T-helper 1 cell (primary cell): ENCODE results near the gene THAP6.
"Not testable (repeated sequence)": the region's sequence is repeated elsewhere in the genome, so short reads cannot be mapped to it uniquely, and the experiment has no call there.

ENCODE experiments used
- DNase-seq, 5 donors: peaks; one replicate each; pipeline ENCODE4 v3.0.0-alpha.2; 2012 to 2020

The THAP6 gene

DNA sequence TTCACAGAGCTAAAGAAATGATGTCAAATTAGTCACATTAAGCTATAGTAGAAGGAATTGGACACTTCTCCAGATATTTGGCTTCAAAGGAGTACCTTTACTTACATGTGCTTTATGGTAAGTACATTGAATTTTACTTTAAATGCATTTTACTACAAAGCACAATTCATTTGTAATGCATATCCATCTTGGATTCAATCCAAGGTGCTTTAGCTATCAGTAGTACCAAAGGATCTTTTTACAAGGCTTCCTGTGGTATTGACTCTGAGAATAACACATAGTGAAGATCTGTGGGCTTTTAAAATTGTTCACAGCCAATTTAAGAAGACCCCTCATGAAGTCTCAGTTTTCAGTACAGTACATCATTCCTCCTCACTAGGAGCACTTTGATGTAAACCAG, 13.2 kb downstream of the THAP6 start:
- DNase-seq = no peak

DNA sequence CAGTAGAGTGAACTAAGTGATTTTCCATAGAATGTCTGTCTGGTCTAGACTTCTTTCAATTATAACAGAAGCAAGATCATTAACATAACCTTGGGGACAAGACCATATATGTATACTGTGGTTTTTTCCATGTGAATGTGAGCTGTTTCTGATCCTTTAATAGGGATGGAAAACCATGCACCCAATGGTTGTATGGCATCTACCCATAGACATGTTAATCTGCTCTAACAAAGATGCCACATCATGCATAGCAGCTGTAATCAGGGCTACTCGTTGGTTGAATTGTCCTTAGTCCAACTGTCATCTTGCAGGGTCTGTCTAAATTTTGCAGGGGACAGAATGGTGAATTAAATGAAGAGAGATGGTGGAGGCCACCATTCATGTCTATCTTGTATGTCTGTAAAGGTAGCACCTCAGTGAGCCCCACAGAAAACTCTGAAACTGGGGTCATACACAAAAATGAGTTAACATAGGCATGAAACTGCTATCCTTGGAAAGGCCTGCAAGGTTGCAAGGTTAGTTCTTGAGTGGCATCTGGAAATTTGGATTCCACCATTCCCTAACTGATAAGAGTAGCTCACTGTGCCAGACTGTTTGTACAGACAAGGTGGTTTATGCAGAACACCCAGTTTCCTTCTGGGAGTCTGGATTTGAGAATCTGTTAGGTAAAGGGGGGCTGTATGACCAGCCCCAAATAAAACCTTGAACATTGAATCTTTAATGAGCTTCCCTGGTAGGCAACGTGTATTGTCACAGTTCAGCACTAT, 16.5 kb downstream of the THAP6 start:
- DNase-seq = no peak

DNA sequence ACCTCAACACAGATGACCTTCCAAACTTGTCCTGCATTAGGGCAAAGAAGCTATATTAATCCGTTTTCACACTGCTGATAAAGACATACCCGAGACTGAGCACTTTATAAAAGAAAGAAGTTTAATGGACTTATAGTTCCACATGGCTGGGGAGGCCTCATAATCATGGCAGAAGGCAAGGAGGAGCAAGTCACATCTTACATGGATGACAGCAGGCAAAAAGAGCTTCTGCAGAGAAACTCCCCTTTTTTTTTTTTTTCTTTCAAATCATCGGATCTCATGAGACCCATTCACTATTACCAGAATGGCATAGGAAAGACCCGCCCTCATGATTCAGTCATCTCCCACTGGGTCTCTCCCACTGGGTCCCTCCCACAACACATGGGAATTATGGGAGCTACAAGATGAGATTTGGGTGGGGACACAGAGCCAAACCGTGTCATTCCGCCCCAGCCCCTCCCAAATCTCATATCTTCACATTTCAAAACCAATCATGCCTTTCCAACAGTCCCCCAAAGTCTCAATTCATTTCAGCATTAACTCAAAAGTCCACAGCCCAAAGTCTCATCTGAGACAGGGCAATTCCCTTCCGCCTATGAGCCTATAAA, 17.4 kb downstream of the THAP6 start:
- not testable (repeated sequence) for DNase-seq

DNA sequence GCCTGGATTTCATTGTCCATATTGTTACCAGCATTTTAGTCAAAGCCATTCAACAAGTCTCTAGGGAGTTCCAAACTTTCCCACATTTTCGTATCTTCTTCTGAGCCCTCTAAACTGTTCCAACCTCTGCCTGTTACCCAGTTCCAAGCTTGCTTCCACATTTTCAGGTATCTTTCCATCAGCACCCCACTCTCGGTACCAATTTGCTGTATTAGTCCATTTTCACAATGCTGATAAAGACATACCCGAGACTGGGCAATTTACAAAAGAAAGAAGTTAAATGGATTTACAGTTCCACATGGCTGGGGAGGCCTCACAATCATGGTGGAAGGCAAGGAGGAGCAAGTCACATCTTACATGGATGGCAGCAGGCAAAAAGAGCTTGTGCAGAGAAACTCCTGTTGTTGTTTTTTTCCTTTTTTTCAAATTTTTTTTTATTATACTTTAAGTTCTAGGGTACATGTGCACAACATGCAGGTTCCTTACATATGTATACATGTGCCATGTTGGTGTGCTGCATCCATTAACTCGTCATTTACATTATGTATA, 19.1 kb downstream of the THAP6 start:
- not testable (repeated sequence) for DNase-seq

DNA sequence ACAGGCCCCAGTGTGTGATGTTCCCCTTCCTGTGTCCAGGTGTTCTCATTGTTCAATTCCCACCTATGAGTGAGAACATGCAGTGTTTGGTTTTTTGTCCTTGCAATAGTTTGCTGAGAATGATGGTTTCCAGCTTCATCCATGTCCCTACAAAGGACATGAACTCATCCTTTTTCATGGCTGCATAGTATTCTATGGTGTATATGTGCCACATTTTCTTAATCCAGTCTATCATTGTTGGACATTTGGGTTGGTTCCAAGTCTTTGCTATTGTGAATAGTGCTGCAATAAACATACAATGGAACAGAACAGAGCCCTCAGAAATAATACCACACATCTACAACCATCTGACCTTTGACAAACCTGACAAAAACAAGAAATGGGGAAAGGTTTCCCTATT, 19.7 kb downstream of the THAP6 start:
- not testable (repeated sequence) for DNase-seq

DNA sequence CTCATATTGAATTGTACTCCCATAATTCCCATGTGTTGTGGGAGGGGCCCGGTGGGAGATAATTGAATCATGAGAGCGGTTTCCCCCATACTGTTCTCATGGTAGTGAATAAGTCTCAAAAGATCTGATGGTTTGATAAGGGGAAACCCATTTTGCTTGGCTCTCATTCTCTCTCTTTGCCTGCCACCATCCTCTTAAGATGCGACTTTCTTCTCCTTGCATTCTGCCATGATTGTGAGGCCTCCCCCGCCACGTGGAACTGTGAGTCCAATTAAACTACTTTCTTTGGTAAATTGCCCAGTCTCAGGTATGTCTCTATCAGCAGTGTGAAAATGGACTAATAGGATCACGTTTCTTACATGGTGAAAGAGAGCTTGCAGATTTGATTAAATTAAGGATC, 23.0 kb downstream of the THAP6 start:
- not testable (repeated sequence) for DNase-seq

DNA sequence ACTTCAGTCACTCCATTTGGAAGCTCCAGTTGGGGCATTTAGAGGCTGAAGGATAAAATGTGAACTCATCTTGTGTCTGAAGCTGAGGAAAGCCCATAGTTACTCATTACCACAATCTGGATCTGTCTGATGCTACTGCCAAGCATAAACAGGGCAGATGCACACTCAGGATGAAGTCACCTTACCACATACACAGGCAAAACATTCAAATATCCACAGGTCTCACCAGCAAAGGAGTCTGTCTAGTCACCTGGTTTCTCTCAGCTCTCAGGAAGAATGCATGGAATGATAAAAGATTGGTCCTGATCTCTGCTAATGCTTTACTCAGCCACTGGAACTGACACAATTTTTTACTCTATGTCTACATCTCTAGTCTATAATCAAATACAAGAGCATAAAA, 28.6 kb downstream of the THAP6 start:
- DNase-seq = no peak

DNA sequence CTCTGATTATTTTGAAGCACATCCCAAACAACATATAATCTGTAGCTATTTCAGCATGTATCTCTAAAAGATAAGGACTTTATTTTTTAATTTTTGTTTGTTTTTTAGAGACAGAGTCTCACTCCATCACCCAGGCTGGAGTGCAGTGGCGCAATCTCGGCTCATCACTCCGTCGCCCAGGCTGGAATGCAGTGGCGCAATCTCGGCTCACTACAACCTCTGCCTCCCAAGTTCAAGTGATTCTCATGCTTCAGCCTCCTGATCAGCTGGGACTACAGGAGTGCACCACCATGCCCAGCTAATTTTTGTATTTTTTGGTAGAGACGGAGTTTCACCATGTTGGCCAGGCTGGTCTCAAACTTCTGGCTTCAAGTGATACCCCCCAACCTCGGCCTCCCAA, 29.9 kb downstream of the THAP6 start:
- not testable (repeated sequence) for DNase-seq

DNA sequence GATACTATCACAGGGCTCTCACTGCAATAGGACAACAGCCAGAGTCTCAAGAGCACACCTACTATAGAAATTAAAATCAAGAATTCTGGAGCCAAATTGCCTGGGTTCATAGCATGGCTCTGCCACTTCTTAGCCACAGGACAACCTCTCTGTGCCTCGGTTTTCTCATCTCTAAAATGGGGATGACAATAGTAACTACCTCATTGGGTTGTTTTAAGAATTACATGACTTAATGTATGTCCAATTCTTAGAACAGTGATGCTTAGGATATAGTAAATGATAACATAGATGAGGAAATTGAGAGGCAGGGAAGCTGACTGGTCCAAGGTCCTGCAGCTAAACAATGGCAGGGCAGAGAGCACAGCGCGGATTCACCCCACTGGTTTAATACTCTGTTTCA, 30.6 kb downstream of the THAP6 start:
- DNase-seq = no peak

DNA sequence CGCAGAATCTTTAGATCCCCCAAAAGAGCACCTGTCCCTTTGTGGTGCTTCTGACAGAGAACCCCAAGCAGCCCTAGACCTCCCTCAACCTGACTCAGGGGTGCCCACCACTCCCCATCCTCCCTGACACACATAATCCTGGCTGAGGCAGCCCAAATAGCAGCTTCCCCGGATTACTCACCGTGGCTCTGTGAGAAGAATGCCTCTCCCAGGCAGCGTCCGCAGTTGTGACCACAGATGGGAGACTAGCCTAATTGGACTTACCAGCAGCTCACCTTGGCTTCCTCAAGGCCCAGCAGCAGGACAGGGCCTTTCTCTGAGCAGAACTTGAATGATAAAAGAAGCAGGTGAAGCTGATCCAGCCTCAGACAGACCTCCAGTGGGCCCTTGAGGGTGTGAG, 31.3 kb downstream of the THAP6 start:
- DNase-seq = no peak

DNA sequence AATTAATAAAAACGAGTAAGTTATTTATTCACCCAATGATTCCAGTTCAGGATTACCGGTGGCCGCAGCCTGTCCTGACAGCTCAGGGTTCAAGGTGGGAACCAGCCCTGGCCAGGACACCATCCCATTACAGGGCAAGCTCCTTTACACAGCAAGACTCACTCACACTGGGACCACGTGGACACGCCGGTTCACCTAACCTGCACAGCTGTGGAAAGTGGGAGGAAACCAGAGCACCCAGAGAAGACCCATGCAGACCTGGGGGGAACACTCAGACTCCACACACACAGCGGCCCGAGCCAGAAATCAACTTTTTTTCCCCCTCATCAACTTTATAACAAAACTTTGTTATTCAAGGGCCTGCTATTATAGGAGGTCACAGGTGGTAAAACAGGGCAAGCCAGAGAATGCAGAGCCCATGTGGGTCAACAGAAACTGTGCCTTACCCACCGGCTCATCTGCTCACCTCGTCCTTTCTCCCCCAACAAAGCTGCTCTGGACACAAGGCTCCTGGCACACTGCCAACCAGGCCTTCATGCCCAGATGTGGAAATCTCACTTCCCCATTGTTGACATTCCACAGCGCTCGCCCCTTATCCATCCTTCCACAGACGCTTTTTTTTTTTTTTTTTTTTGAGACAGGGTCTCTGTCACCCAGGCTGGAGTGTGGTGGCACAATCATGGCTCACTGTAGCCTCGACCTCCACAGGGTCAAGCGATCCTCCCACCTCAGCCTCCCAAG, 33.5 kb downstream of the THAP6 start:
- no peak for DNase-seq

DNA sequence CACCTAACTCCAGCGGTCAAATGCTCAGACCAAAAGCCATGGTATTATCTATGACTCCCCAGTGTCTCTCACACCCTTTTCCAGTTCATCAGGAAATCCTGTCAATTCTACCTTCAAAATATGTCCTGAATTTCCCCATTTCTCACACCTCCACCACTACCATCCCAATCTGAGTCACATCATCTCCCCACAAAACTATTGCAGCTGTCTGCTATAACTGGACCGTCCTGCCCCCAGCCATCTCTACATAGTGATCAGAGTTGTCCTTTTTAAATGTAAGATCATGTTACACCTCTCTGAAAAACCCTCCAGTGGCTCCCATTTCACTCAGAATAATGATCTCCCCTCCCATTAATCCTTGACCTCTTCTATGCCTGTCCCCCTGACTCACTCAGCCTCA, 34.7 kb downstream of the THAP6 start:
- DNase-seq = no peak

DNA sequence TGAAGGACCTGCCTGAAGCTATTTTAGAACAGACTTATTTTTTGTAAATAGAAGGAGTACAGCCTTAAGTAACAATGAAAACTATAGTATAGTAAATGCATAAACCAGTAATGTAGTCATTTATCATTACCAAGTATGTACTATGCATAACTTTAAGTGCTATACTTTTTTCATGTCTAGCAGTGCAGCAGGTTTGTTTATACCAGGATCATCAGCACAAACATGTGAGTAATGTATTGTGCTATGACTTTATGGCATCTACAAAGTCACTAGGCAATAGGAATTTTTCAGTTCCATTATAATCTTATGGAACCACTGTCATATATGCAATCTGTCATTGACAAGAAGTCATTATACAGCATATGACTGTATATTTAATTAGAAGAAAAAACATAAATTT, 38.2 kb downstream of the THAP6 start:
- DNase-seq = no peak

DNA sequence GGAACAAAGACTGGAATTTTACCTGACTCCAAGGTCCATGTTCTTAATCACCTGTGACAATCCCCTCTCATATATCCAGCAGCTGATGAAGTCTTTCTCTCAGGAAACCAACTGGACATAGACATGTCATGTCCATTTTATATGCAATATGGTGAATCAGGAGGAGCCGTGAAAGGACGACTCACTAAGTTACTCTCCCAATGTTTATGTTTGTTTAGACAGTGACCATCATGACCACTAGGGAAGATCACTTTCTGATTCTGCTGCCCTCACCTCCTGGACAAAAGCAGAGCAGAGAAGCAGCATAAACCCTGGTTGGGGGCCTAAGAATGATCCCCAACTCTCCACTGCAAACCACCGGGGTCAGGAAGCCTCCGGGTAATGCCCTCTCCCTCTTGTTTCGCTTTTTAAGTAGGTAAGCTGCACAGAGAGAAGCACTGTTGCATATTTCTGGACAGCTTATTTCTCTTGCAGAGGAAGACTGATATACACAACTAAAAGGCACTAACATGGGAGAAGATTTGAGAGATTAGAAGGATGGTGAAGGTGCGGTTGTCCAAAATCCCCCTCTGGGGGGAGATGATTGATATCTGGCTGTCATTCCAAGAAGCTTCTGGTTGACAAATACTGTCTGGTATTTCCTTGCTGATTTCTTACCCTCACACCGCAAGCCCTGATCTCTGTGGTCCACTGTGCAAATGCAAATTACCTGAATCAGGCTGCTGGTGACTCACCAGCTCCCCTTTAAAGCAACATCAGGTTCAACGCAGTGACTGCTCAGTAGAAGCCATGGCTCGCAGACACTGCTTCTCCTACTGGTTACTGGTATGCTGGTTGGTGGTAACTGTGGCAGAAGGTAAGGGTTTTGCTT, 41.3 kb downstream of the THAP6 start, which contains the start of gene ODAPH:
TSS of gene ODAPH (plus strand) at position 773 of the 871 bp plus-strand sequence. CDS start at position 790, 17 bp downstream.
- DNase-seq = peak in 1 of 5 donors; percentile 61

DNA sequence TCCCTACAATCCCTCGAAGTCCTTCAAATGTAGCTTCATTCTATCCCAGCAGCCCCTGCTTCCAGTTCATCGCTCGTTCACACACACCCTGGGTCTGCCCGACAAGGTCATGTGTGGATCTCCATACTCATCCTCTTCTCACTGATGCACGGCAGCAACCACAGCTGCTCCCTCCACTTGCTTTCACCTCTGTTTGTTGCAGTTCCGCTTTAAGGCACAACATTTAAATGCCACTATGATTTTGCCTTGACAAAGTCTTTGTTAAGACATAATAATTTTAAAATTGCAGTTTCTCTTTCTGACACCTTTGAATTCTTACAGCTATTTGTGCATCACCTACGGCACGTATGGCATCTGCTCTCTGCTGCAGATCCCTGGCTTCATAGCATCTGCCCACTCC, 43.4 kb downstream of the THAP6 start:
- no peak for DNase-seq

DNA sequence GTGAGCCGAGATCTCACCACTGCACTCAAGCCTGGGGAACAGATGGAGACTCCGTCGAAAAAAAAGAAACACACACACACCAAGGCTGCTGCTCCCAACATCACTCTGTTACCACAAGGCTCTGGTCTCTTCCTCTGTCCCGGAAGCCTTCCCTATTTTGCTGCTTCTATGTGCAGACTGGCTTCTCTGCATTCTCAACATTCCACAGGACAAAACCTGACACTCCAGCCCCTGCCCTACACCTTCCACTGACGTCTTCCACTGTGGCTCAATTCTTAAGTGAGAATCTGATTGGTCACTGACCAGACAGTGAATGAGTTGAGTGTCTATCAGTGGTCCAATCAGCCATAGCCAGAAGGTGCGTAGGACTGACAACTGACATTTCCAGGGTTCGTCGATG, 47.5 kb downstream of the THAP6 start:
- DNase-seq = no peak

DNA sequence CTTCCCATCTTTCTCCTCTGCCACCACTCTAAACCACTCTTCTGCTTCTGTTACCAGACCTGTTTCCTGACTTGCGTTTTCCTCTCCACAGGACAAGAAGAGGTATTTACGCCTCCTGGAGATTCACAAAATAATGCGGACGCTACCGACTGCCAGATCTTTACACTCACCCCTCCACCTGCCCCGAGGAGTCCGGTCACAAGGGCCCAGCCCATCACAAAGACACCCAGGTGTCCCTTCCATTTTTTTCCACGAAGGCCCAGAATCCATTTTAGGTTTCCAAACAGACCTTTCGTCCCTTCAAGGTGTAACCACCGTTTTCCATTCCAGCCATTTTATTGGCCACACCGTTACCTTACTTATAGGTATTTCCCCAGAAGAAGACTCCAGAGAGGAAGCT, 49.8 kb downstream of the THAP6 start:
- no peak for DNase-seq

DNA sequence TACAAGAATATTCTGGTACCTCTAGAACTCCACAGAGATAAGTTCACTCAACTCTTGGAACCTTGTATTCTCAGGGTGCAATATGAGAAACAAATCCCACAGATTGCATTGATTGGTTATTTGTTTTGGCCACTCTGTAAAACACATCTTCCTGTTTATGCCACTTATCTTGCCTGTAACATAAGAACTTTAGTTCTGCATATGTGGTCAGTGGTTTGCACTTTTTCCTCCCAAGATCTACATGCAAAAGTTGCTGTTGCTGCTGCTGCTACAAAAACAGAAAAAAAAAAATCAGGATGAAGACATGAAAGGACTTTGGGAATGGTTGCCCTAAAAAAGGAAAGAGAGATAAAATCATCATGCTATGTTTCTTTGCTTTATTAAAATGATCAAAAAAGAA, 51.2 kb downstream of the THAP6 start:
- DNase-seq = no peak

DNA sequence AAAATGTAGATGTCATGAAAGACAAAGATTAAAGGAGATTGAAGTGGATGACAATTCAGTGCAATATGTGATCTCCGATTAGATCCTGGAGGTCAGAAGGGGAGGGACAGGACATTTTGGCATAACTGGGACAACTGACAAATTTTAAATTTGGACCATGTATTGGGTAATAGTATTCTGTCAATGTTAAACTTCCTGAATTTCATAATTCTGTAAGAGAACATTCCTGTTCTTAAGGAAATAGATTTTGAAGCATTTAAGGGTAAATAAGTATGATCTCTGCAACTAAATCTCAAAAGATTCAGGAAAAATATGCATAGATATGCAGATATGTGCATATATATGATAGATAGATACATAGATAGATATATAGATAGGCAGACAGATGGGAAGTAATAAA, 52.6 kb downstream of the THAP6 start:
- no peak for DNase-seq

DNA sequence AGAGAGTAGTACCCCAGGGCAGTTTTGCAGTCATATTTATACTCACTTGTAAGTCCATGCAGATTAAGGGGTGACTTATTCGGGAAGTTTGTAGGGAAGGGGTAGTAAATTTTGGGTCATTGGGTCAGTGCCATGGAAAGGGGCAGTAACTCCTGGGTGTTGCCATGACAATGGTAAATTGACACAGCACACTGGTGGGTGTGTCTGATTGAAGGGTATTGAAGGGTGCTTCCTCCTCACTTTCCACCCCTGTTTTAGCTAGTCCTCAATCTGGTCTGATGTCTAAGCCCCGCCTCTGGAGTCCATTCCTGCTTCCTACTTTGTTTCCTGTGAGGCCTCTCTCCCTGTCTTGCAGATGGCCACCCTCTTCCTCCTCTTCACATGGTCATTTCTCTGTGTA, 53.5 kb downstream of the THAP6 start:
- no peak for DNase-seq
